Ovary (tissue), 9 donors: ENCODE measurements around the gene NOTCH1. TPM values are rescaled to one million over a fixed set of nuclear protein-coding genes. Genes with fewer than 3 reads are reported as not detected.

Experiments
- DNase-seq, 5 donors: peaks; one replicate each; pipeline ENCODE4 v3.0.0-alpha.2; 2019 to 2020
- H3K27ac ChIP-seq, 2 donors: fragments of 200-600 bp; one replicate each; pipeline versions ENCODE4 v1.5.1 to v1.8.0; 2019 to 2022
- H3K27me3 ChIP-seq: fragments of 200-600 bp; one replicate; pipeline ENCODE4 v1.8.0; 2022
- H3K36me3 ChIP-seq: fragments of 200-600 bp; sonication (generic); one replicate; pipeline ENCODE4 v1.5.1; 2019
- H3K4me1 ChIP-seq: one replicate; pipeline ENCODE4 v1.8.1; 2013; ENCODE audit warnings: mild to moderate bottlenecking, moderate library complexity; ENCODE audit not compliant: insufficient read depth
- H3K4me3 ChIP-seq: fragments of 200-600 bp; sonication (generic); one replicate; pipeline ENCODE4 v1.5.1; 2017
- H3K9me3 ChIP-seq, 2 donors: fragments of 200-600 bp in 1 of 2; sonication (generic) in 1 of 2; one replicate each; pipeline versions ENCODE4 v1.5.1 to v1.8.1; 2013 to 2019; ENCODE audit warnings: mild to moderate bottlenecking in 1 of 2, moderate library complexity in 1 of 2
- CTCF ChIP-seq, 3 donors: fragments of 450-650 bp in 2 of 3; fragments of 200-600 bp in 1 of 3; IDR thresholded peaks; one replicate each; pipeline versions ENCODE4 v1.5.1 to v1.8.0; 2016 to 2022; ENCODE audit warnings: antibody characterized with exemption in 3 of 3, mild to moderate bottlenecking in 1 of 3
- EP300 ChIP-seq: sonication (generic); formaldehyde crosslinking; IDR thresholded peaks from one replicate; pipeline ENCODE4 v1.6.1; 2017; ENCODE audit warnings: antibody characterized with exemption
- POLR2A ChIP-seq: fragments of 450-650 bp; IDR thresholded peaks from one replicate; pipeline ENCODE4 v1.6.1; 2017; ENCODE audit warnings: antibody characterized with exemption, mild to moderate bottlenecking, moderate library complexity
- WGBS, 3 donors: extraction: QIAGEN DNeasy Blood & Tissue Kit in 1 of 3; methylation state at CpG; one replicate each; pipeline versions ENCODE4 v1.1.5 to v1.1.7; 2013 to 2017; 5-methylcytosine and 5-hydroxymethylcytosine counted together
- intact Hi-C, 4 donors: fragments of 100-400 bp; cut with DNase I; formaldehyde crosslinking; loops; one replicate each; pipeline versions ENCODE4 v1.11.0 to v1.15.1; 2022 to 2023
- polyA plus RNA-seq, 2 donors: library from polyadenylated mRNA; stranded (reverse); fragments of 200-250 nt in 1 of 2; fragments of 350-450 nt in 1 of 2; fragmentation: Illumina TruSeq in 1 of 2; extraction: RNeasy Lipid Tissue Mini Kit (QIAGEN cat#74804) in 1 of 2; gene quantifications; one replicate each; pipeline ENCODE4 v1.2.3, GENCODE V29; 2013 to 2014
- total RNA-seq, 7 donors: library from RNA; depleted of rRNA in 2 of 7; stranded (reverse); fragments of >200 nt in 2 of 7; fragmentation: NEBNext Ultra II Directional in 3 of 7; extraction: Animal tissue kit (Norgen Biotek cat#: 25700) in 3 of 7; gene quantifications; one replicate each; pipeline versions ENCODE4 v1.1.0 to v1.2.4, GENCODE V29; 2016 to 2023
- donor health status: DM: no; HTN: no; CAD: no; lungs with moderate emphysema.
- donor health status: DM: no; HTN: no; CAD: no.
- donor health status: Bipolar disorder and iron deficiency.
- donor health status: DM: yes; HTN: yes; CAD: no.
- donor health status: DM: no; HTN: no; CAD: no.
- donor health status: DM: yes; HTN: yes; CAD: no.

The NOTCH1 gene
- total and polyA plus RNA-seq, 9 donors: 2.5 to 30.9 (median 17.1) TPM

DNA sequence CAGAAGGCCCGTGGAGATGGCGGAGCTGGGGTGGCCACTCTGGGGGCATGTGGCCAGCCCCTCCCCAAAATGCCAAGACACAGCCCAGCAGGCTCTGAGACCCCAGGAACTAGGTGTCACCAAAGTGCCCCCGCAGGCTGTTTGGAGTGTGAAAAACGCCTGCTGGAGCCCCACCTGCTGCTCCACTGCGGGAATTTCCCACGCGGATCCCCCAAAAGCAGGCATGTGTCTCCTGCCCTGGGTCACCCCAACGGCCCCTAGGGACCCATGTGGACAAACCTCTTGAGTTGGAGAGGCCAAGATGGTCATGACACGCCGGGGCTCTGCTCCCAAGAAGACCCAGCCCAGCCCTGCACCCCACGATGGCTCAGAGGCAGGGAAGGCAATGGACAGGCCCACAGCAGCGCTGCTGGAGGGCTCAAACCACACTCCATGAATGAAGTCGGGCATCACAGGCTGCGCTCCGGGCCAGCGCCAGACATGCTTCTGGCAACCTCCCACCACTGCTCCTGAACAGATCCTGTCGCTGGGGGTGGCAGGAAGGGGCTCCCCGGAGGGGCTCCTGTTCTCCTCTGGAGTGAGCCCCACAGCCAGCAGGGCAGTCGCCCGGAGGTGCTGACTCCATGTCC lies 15.3 kb downstream of the NOTCH1 start:
- H3K36me3 ChIP-seq: no peaks in the 10 kb centered on the region
- H3K27me3 ChIP-seq: no peaks in the 10 kb centered on the region
- DNase-seq: no peak
- 69 to 72% (median 70%) methylated on average over 19 to 20 of the region's 20 CpGs for WGBS, 3 donors
- H3K27ac ChIP-seq: no peak overlapping the region
- H3K4me1 ChIP-seq: no peaks in the 10 kb centered on the region
- H3K9me3 ChIP-seq: no peaks in the 10 kb centered on the region
- intact Hi-C loops: no loop called here
- TF ChIP-seq CTCF (IDR thresholded peaks at IDR 0.05) (no peak), POLR2A (no peak), EP300 (no peak)
- H3K4me3 ChIP-seq: no peak overlapping the region

DNA sequence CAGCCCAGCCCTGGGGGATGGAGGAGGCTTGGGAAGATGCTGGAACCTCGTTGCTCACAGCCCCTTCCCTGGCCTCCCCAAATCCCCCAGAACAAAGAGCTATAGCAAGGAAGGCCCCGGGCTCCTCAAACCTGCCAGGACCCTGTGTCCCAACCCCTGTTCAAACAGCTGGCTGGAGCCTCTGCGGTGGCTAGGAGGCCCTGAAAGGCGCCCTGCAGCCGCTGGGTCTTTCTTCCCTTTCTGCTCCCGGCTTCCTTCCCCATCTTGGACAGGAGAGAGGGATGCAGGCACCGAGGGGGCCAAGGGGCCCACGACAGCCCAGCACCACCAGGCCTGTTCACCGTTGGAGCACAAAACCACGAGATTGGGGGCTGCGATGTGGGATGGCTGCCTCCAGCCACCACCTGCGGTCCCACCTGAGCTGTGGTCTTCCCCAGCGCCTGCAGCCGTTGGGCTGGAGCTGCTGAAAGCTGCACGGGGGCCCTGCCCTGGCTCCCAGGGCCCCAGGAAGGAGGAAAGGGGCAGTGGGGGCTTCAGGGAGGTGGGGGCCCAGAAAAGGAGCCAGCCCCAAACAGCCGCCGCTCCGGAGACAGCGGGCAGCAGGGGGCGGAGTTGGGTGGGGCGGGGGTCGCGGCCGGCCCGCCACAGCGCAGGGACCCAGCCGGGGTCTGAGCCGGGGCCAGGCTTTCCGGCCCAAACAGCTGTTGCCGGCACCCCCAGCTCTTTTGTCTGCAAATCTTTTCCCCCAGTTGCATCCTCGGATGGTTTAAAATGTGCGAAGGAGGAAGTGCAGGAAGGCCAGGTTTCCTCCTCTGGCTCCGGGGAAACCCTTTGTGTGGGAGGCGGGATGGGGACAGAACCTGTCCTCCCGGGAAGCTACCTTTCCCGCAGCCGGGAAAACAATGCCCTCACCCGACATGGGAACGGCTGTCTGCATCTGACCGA lies 16.1 kb downstream of the NOTCH1 start:
- WGBS, 3 donors: 54 to 70% (median 63%) methylated on average over 39 to 40 of the region's 40 CpGs
- no peak for DNase-seq
- intact Hi-C loops: no loop called here
- Histone ChIP-seq H3K4me3 (no peak overlapping the region), H3K36me3 (no peaks in the 10 kb centered on the region), H3K27me3 (no peaks in the 10 kb centered on the region), H3K4me1 (no peaks in the 10 kb centered on the region), H3K27ac (no peak overlapping the region), H3K9me3 (no peaks in the 10 kb centered on the region)
- TF ChIP-seq POLR2A (no peak), EP300 (no peak), CTCF (IDR thresholded peaks at IDR 0.05) (no peak)

- no peaks in the 10 kb centered on the region for H3K9me3 ChIP-seq
- intact Hi-C loops: no loop called here
- H3K4me3 ChIP-seq: no peak overlapping the region
- H3K27ac ChIP-seq: no peak overlapping the region
- DNase-seq: no peak
- WGBS, 3 donors: 83 to 86% (median 86%) methylated on average over 11 to 12 of the region's 12 CpGs
- no peaks in the 10 kb centered on the region for H3K27me3 ChIP-seq
- H3K4me1 ChIP-seq: no peaks in the 10 kb centered on the region
- no peaks in the 10 kb centered on the region for H3K36me3 ChIP-seq
- TF ChIP-seq CTCF (IDR thresholded peaks at IDR 0.05): no peak
- TF ChIP-seq EP300: no peak
- no peak for TF ChIP-seq POLR2A
These were observed 17.0 kb downstream of the NOTCH1 start for GRCh38 chr9:136528716-136529341.
